GM12874 (cell line): ENCODE measurements around the gene SEPTIN12.

Experiments used
- TF ChIP-seq, protein P1 (sequence below): IDR thresholded peaks from 2 replicates; pipeline ENCODE4 v1.5.1; 2011; ENCODE audit warnings: low read depth, mild to moderate bottlenecking, control low read depth, low read length, moderate library complexity; ENCODE audit not compliant: insufficient read depth

SEPTIN12 gene

DNA sequence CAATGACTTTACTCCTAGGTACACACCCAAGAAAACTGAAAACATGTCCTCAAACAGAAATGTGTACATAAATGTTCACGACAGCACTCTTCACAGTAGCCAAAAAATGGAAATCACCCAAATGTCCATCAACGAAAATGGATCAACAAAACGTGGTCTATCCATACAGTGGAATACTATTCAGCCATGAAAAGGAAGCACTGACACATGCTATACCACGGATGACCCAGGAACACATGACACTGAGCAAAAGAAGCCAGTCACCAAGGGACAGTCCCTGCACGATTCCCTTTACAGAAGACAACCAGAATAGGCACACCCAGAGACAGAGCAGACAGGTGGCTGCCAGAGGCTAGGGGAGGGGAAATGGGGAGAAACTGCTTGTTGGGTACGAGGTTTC, 32.5 kb downstream of the SEPTIN12 start:
- TF ChIP-seq, protein P1, sequence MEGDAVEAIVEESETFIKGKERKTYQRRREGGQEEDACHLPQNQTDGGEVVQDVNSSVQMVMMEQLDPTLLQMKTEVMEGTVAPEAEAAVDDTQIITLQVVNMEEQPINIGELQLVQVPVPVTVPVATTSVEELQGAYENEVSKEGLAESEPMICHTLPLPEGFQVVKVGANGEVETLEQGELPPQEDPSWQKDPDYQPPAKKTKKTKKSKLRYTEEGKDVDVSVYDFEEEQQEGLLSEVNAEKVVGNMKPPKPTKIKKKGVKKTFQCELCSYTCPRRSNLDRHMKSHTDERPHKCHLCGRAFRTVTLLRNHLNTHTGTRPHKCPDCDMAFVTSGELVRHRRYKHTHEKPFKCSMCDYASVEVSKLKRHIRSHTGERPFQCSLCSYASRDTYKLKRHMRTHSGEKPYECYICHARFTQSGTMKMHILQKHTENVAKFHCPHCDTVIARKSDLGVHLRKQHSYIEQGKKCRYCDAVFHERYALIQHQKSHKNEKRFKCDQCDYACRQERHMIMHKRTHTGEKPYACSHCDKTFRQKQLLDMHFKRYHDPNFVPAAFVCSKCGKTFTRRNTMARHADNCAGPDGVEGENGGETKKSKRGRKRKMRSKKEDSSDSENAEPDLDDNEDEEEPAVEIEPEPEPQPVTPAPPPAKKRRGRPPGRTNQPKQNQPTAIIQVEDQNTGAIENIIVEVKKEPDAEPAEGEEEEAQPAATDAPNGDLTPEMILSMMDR = no peak

DNA sequence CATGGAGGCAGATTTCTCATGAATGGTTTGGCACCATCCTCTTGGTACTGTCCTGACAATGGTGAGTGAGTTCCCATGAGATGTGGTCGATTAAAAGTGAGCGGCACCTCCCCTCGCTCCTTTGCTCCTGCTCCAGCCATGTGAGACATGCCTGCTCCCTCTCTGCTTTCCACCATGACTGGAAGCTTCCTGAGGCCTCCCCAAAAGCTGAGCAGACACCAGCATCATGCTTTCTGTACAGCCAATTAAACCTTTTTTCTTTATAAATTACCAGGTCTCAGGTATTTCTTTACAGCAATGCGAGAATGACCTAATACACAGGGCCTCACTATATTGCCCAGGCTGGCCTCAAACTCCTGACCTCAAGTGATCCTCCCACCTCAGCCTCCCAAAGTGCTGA, 33.3 kb downstream of the SEPTIN12 start:
- TF ChIP-seq, protein P1 = no peak

DNA sequence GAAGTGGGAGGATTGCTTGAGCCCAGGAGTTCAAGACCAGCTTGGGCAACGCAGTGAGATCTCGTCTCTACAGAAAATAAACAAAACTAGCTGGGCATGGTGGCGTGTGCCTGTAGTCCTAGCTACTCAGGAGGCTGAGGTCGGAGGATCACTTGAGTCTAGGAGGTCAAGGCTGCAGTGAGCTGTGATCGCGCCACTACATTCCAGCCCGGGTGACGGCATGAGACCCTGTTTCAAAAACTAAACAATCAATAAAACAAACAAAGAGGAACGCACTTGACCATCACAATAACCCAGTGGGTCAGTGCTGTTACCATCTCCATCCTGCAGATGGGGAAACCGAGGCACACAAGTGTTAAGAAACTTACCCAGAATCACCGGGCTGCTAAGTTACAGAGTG, 34.9 kb downstream of the SEPTIN12 start:
- TF ChIP-seq, protein P1 = no peak

DNA sequence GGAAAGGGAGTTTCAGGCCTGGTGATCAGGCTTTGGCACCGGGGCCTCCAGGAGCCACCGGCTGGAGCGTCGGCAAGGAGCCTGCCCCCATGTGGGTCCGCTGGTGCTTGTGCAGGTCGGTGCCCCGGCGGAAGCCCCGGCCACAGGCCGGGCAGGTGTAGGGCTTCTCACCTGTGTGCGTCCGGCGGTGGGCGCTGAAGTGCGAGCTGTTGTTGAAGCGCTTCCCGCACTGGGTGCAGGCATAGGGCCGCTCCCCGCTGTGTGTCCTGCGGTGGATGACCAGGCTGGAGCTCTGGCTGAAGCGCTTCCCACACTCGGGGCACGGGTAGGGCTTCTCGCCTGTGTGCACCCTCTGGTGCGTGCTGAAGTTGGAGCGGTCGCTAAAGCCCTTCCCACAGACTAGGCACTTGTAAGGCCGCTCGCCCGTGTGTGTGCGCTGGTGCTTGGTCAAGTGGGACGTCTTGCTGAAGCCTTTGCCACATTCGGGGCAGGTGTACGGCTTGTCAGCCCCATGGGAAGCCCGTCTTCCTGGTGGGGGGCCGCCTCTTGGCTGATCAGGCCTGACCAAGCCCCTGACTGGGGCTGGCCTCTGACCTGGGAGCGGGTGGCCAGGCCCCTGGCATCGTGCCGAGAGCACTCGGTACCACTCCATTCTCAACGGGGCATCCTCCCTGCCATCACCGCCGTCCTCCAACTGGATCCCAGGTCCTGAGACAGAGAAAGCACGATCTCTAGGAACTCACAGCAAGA, 35.6 kb downstream of the SEPTIN12 start:
- TF ChIP-seq, protein P1 = no peak

DNA sequence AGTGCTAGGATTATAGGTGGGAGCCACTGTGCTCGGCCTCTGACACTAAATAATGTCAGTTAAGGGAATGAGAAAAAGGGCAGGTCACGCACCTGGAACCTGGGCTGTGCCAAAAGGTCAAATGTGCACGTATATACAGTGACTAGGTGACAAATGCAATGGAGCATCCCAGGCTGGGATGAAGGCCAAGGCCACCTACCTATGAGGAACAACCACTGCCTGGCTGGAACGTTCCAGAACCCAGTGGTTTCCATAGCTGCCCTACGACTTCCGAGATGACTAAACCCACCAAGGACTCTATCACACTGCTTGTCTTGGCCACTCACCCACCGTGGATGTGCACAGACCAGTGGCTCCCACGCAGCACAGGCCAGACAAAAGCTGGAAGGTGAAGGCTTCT, 37.2 kb downstream of the SEPTIN12 start:
- TF ChIP-seq, protein P1 = no peak

DNA sequence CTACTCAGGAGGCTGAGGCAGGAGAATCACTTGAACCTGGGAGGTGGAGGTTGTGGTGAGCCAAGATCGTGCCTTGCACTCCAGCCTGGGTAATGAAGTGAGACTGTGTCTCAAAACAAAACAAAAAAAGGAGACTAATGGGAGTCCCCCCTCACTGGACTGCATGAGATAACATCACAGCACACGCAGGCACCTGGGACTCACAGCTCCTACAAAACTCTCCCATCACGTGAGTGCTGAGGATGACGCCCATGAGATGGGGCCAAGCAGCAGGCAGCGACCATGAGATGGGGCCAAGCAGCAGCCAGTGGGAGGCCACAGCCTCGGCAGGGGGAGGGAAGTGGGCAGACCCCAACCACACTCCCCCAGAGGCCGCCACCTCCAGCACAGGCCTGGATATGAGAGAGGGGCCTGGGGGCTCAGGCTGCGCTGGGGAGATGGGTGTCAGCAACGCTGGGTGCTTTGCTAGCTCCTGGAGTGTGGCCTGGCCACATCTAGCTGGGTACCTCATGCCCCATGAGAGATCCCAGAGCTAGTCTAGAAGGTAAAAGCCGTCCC, 38.4 kb downstream of the SEPTIN12 start:
- TF ChIP-seq, protein P1 = no peak

DNA sequence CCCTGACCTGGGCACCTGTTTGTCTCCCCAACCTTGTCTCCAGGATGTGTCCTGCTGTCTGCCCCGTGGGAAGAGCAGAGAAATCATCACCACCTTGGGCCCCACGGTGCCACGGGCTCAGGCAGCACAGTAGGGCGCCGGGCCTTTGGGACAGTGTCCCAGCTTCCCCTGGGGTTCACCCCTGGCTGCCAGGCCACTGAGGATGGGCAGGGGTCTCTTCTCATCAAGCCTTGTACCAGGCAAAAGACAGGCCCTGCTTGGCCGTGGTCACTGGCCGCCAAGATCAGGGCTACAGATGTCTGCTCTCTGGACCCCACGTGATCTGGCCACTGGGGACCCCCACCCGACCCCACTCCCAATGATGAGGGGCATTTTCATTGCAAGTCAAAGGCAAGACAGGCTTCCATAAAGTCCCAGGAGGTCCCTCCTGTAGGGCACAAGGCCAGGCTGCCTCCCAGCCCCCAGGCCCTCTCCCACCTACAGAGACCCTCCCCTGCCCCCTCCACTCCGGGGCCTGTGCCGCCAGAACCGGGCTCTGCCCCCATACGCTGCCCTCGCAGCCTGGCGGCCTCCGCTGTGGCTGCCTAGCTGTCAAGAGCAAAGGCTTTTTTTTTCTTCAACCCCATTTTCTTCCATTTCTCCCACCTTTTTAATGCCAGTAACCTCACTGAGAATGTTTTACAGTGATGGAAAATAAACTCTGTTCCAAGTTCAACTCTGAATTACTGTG, 39.3 kb downstream of the SEPTIN12 start:
- TF ChIP-seq, protein P1 = no peak
